Activated CD4-positive, alpha-beta T cell treated with anti-CD3 and anti-CD28 coated beads, Interleukin-2, amount 50 U/mL, for 4 hours (primary cell): ENCODE data around the gene ADGRB2.

Source experiments
- DNase-seq, 2 experiments: peaks; one replicate each; pipeline ENCODE4 v3.0.0-alpha.2; 2020

Gene ADGRB2

DNA sequence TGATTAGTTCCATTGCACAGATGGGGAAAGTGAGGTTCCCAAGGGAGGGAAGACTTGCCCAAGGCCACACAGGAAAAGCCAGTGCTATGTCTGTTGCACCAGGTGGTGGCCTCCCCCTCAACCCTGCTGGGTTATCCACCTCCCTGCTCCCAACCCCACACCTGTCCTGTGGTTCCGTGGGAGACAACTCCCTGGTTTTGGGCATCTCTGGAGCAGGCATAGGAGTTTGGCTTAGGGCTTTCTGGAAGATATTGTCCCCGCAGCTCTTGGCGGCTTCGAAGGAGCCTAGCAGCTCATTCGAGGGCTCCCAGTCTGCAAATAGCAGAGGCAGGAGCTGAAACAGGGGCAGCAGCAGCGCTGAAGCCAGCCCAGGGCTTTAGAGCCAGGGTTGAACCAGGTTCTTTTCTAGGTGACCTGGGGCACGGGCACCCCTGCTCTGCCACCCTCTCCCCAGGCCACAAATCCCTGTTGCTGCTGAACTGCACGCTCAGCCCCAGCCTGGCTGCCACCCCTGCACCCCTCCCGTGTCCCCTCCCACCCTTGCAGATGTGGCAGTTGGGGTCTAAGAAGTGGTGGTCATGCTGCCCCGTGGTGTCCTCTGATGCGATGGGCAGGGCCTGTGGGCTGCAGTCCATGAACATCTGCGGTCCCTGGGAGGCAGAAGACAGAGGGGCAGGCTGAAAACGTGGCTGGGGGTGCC is 29.6 kb upstream of the ADGRB2 start:
- no peak for DNase-seq

DNA sequence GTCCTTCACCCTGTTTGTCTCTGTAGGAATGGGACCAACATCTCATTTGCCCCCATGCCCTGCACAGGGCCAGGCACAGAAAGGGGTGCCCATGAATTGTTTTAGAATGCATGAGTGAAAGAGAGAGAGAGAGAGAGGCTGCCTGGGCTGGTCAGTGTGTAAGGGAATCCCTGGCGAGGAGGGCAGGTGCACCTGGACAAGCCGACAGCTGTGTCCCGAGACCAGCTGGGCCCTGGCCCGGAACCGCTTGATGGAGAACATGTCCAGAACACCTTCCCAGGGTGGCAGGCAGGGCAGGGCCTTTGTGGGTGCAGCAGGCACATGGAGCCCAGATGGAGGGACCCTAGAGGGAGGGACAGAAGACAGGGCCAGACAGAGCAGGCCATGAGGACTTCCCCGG is 28.9 kb upstream of the ADGRB2 start:
- no peak for DNase-seq

GRCh38 chr1:31792541-31792940 is 28.4 kb upstream of the ADGRB2 start:
- no peak for DNase-seq

- DNase-seq = no peak
These were observed 28.0 kb upstream of the ADGRB2 start for GRCh38 chr1:31792116-31792515.

- no peak for DNase-seq
These were observed 27.2 kb upstream of the ADGRB2 start for GRCh38 chr1:31791131-31791858.

DNA sequence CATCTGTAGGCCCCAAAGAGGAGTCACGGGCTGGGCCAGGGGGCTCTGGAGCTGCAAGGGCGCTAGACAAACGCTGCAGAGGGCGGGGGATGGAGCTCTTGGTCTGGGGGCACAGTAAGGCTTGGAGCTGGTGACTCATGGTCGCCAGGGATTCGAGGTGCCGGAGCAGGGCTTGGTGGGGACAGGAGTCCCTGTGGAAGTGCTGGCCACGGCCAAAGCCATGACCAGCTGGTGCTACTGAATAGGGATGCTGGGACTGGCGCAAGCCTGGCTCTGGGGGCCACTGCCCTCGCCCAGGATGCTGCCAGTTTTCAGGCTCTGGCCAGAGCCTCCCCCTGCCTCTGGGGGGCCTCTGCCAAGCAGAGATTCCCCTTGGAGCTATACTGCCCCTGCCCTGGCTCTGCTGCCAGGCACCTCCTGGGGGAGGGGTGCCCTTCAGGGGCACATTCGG is 26.5 kb upstream of the ADGRB2 start:
- no peak for DNase-seq

DNA sequence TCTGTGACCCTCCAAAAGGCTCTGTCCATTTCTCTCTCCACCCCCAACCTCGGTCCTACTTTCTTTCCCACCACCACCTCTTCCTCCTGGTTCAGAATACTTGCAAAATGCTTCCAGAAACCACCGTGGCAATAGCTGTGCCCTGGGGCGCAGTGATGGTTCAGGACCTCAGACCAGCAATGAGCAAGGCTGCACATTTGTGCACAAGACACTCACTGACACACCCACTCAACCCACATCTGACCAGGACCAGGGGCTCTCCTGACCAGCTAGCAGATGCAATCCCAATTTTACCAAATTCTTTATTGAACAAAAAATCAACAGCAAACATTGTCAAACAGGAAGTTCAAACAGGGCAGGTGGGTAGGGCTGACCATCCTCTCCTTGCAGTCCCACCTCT is 26.0 kb upstream of the ADGRB2 start:
- no peak for DNase-seq

GRCh38 chr1:31789259-31790065 is 25.3 kb upstream of the ADGRB2 start:
- DNase-seq = peak; percentile 94 to 97

DNA sequence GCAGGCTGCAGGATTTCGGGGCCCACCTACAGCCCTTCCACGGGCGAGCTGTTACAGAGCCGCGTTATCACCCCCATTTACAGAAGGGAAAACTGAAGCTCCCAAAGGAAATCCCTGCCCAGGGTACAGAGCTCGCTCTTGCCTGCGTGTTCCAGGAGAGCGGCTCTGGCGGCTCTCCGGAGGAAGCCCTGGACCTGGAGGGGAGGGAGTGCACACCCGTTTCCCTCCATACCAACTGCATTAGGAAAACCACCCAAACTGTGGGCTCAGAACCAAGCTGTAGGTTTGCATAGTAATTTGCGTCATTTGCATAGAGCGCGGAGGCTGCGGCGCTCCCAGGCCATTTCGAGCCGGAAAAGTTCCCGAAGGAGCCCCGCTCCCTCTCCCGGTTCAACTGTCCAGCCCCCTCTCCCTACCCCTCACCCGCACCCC is 24.7 kb upstream of the ADGRB2 start:
- DNase-seq = no peak

DNA sequence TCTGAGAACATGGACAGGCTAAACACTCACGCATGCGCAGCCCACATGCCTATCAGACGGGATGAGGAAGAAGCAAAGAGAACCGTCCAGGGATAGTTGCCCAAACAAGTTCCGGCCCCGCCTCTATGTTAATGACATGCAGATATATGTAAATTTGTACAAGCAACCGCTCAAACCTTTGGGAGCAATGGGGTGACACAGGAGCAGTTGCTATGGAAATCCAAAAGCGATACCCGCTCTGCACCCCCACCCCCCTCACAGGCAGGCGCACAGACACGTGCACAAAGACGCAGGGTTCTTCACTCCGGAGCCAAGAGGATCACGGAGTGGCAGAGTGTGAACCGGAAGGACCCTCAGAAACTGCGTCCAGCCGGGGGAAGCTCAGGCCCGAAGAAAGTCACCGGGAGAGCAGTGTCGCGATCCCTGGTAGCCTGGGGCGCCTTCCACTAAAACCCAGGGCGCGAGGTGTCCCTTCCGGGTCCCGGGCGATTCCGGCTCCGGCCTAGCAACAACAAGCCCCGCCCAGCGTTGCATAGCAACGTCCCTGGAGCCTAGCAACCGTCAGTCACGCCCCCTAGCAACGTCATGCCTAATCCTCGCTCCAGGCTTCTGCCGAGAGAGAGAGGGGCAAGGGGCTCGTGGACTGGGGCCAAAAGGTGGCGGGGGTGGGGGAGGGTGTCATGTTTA is 24.1 kb upstream of the ADGRB2 start:
- peak; percentile 79 for DNase-seq

DNA sequence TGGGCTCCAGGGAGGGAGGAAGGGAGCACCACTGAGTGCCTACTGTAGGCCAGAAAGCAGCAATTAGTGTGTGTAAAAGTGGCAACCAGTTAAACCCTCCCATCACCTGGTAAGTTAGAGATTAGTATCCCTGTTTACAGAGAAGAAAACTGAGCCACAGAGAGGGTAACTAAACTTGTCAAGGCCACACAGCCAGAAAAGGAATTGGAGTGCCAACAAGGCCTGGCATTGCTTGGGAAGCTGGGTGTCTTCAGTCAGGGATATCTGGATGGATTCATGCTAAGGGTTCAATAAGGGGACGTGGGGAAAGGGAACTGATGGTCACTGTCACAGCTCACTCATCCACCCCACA is 23.6 kb upstream of the ADGRB2 start:
- DNase-seq = no peak

DNA sequence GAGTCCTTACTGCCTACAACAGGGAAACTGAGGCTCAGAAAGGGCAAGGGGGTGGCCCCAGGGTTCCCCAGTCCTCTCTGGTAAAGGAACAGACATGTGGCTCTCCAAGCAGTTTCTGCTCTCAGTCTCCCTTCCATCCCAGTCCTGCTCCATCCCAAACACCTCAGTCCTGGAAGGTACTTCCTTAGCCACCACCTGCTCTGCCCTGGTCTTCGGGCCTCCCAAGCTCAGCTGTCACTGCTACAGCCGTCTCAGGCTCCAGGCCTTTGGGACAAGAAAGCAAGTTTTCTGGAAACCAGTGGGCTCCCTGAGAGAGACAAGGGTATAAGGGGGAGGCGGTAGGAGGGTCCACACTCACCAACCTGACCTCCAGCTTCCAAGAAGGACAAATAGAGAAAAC is 23.1 kb upstream of the ADGRB2 start:
- DNase-seq = no peak

DNA sequence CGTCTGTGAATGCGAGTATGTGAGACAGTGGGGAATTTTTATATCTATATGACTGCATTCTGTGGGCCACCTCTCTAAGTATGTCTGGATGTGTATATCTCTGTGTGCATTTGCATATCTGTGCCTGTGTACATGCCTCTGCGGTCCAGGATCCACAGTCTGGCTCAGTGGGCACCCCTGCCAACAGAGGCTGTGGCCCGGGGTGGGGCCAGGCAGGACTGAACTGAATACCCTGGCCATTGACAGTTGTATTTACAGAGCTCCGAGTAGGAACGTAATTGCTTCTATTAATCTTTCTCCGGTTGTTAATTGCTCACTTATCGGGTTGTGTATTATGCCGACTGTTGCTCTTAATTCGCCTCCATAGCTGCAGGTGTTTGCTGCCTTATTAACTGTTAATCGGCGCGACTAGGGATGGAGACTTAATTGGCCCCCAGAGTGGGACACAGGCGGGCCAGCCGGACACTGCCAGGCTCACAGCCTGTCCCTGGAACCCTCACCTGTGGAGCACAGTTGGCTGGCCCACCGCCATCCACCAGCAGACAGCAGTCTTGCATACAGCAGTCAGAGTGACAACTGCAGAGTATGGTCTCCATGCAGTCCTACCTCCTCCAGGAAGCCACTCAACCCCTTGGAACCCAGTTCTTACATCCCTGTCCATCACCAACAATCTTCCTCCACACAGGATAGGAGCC is 22.4 kb upstream of the ADGRB2 start:
- DNase-seq = no peak

DNA sequence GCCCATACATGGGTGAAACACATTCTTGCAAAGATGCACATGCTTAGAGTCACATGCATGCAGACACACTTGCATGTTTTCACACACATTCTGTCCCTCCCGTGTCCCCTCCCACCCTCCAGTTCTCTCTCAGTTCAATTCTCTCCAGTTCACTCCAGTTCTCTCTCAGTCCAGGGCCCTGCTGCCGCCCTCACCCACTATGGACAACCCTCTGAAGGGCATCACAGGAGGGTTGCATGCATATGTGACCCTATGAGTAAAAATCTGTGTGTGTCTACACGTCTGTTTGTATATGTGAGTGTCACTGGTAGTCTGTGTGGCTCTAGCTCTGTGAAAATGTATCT is 21.8 kb upstream of the ADGRB2 start:
- DNase-seq = no peak

GRCh38 chr1:31785020-31785946 is 21.1 kb upstream of the ADGRB2 start:
- no peak for DNase-seq

- DNase-seq = no peak
These were observed 20.3 kb upstream of the ADGRB2 start for GRCh38 chr1:31784356-31785019.

- DNase-seq = no peak
These were observed 19.7 kb upstream of the ADGRB2 start for GRCh38 chr1:31783846-31784245.

GRCh38 chr1:31782421-31783410 is 18.6 kb upstream of the ADGRB2 start:
- DNase-seq = no peak

DNA sequence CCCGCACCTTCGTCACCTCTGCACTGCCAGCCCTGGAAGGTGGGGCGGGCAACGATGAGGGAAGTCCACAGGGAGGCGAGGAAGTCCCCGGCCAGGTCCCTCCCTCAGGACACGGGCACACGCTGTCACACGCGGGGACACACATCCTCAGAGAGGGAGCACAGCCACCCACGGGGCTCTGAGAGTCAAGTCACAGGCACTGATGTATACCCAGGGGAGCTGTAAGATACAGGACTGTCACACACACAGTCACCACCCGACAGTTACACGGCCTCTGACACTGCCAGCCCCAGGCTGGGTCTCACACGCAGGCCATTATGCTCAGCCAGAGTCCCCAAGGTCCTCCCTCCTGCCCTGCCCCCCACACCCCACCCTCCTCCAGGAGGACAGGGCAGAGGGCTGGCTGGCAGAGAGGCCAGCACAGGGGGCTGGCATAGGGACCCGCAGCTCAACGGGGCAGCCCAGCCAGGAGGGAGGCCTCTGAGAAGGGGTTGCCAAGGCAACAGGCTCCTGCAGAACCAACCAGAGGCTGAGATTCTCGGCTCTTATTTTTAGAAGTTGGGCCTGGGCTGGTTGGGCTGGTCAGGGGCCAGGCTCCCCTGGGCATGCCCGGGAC is 17.7 kb upstream of the ADGRB2 start:
- DNase-seq = no peak
